Measurements from ENCODE around the gene POMGNT1. TPM values are rescaled to one million over a fixed set of nuclear protein-coding genes. Genes with fewer than 3 reads are reported as not detected.

Gene POMGNT1
- total RNA-seq, 1 experiment from 2014 or later: 74.5 TPM

- CTCF ChIA-PET: interaction anchor here (0.6 to 0.7 kb wide), 2 partner anchors 28 kb away, joined by 3 read pairs; no protein-coding TSS in a partner anchor
- H3K27me3 Mint-ChIP-seq (ENCODE audit: unreplicated experiment): peaks cover under 1% of the 10 kb centered on the region
- no peak for DNase-seq
- H3K4me1 Mint-ChIP-seq (ENCODE audit: low read depth, unreplicated experiment): no peaks in the 10 kb centered on the region
- no peaks in the 10 kb centered on the region for H3K36me3 Mint-ChIP-seq (ENCODE audit: insufficient read depth, unreplicated experiment)
- no peak for TF ChIP-seq CTCF (IDR thresholded peaks at IDR 0.05; ENCODE audit: unreplicated experiment)
- no peaks in the 10 kb centered on the region for H3K9me3 Mint-ChIP-seq (ENCODE audit: low read depth, unreplicated experiment)
- intact Hi-C loops (cut with micrococcal nuclease; ENCODE audit: unreplicated experiment): no loop called here
- no TSS peak for BruUV-seq (replicated peaks)
- no peak overlapping the region for H3K27ac Mint-ChIP-seq (ENCODE audit: unreplicated experiment)
- H3K4me3 Mint-ChIP-seq (ENCODE audit: low read depth, unreplicated experiment): no peak overlapping the region
Observed at GRCh38 chr1:46159516-46159915, 38.7 kb downstream of the POMGNT1 start.

GRCh38 chr1:46158312-46159281 lies 39.6 kb downstream of the POMGNT1 start:
- no peak for DNase-seq
- H3K9me3 Mint-ChIP-seq (ENCODE audit: low read depth, unreplicated experiment): no peaks in the 10 kb centered on the region
- no peaks in the 10 kb centered on the region for H3K27me3 Mint-ChIP-seq (ENCODE audit: unreplicated experiment)
- intact Hi-C loops (cut with micrococcal nuclease; ENCODE audit: unreplicated experiment): no loop called here
- BruUV-seq (replicated peaks): no TSS peak
- no peaks in the 10 kb centered on the region for H3K36me3 Mint-ChIP-seq (ENCODE audit: insufficient read depth, unreplicated experiment)
- H3K4me1 Mint-ChIP-seq (ENCODE audit: low read depth, unreplicated experiment): no peaks in the 10 kb centered on the region
- CTCF ChIA-PET: no interaction called here
- no peak overlapping the region for H3K4me3 Mint-ChIP-seq (ENCODE audit: low read depth, unreplicated experiment)
- no peak for TF ChIP-seq CTCF (IDR thresholded peaks at IDR 0.05; ENCODE audit: unreplicated experiment)
- no peak overlapping the region for H3K27ac Mint-ChIP-seq (ENCODE audit: unreplicated experiment)

GRCh38 chr1:46157916-46158311 lies 40.3 kb downstream of the POMGNT1 start:
- no peaks in the 10 kb centered on the region for H3K36me3 Mint-ChIP-seq (ENCODE audit: insufficient read depth, unreplicated experiment)
- CTCF ChIA-PET: no interaction called here
- H3K4me3 Mint-ChIP-seq (ENCODE audit: low read depth, unreplicated experiment): no peak overlapping the region
- H3K9me3 Mint-ChIP-seq (ENCODE audit: low read depth, unreplicated experiment): no peaks in the 10 kb centered on the region
- BruUV-seq (replicated peaks): no TSS peak
- H3K4me1 Mint-ChIP-seq (ENCODE audit: low read depth, unreplicated experiment): no peaks in the 10 kb centered on the region
- intact Hi-C loops (cut with micrococcal nuclease; ENCODE audit: unreplicated experiment): no loop called here
- DNase-seq: no peak
- no peak overlapping the region for H3K27ac Mint-ChIP-seq (ENCODE audit: unreplicated experiment)
- H3K27me3 Mint-ChIP-seq (ENCODE audit: unreplicated experiment): no peaks in the 10 kb centered on the region
- no peak for TF ChIP-seq CTCF (IDR thresholded peaks at IDR 0.05; ENCODE audit: unreplicated experiment)

- CTCF ChIA-PET: no interaction called here
- Mint-ChIP-seq H3K4me1 (ENCODE audit: low read depth, unreplicated experiment) (no peaks in the 10 kb centered on the region), H3K9me3 (ENCODE audit: low read depth, unreplicated experiment) (no peaks in the 10 kb centered on the region), H3K4me3 (ENCODE audit: low read depth, unreplicated experiment) (no peak overlapping the region), H3K27ac (ENCODE audit: unreplicated experiment) (no peak overlapping the region), H3K27me3 (ENCODE audit: unreplicated experiment) (no peaks in the 10 kb centered on the region), H3K36me3 (ENCODE audit: insufficient read depth, unreplicated experiment) (no peaks in the 10 kb centered on the region)
- no TSS peak for BruUV-seq (replicated peaks)
- no peak for TF ChIP-seq CTCF (IDR thresholded peaks at IDR 0.05; ENCODE audit: unreplicated experiment)
- no peak for DNase-seq
- intact Hi-C loops (cut with micrococcal nuclease; ENCODE audit: unreplicated experiment): no loop called here
Observed at GRCh38 chr1:46153732-46154131, 44.5 kb downstream of the POMGNT1 start.

All from Calu3 (cell line).